RWPE1 (cell line): ENCODE data around the gene TMEM101.
"Not testable (repeated sequence)": the region's sequence is repeated elsewhere in the genome, so short reads cannot be mapped to it uniquely, and the experiment has no call there.

Experiments
- CTCF ChIA-PET: fragments of 350-600 bp; sonication (Branson Sonifier 250); formaldehyde crosslinking; extraction: SDS; loops from one replicate; lab custom pipeline; 2021; lab: Yijun Ruan, JAX
- POLR2A ChIA-PET: fragments of 400-600 bp; formaldehyde crosslinking; extraction: SDS; loops from one replicate; lab custom pipeline; 2020; ENCODE audit warnings: antibody characterized with exemption; ENCODE audit not compliant: low non-redundant PET; lab: Yijun Ruan, JAX
- DNase-seq: peaks from one replicate; pipeline ENCODE4 v3.0.0; 2012; ENCODE audit warnings: low spot score
- H3K27ac ChIP-seq: fragments of 450-650 bp; 2 replicates; pipeline ENCODE4 v1.5.1; 2017
- TF ChIP-seq, protein P1 (sequence below): fragments of 450-650 bp; conservative IDR thresholded peaks from 2 replicates; pipeline ENCODE4 v1.5.1; 2017; ENCODE audit warnings: low read depth, mild to moderate bottlenecking

The TMEM101 gene

DNA sequence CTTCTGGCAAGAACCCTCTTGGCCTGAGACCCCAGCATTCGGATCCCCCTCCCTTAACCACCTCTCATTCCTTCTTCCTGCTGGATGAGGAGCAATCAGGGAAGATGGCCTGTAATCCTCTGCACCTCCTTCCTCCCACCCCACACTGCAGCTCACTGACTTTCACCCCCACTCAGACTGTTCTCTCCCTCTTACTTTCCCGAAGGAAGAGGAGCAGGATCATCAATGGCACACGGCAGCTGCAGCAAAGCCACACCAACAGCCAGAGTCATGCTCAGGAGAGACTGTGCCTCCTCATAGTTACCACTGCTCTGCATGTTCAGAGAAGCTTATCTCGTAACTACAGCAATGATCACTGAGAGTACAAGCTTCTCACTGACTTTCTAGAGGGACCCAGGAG, 10.1 kb upstream of the TMEM101 start:
- TF ChIP-seq, protein P1, sequence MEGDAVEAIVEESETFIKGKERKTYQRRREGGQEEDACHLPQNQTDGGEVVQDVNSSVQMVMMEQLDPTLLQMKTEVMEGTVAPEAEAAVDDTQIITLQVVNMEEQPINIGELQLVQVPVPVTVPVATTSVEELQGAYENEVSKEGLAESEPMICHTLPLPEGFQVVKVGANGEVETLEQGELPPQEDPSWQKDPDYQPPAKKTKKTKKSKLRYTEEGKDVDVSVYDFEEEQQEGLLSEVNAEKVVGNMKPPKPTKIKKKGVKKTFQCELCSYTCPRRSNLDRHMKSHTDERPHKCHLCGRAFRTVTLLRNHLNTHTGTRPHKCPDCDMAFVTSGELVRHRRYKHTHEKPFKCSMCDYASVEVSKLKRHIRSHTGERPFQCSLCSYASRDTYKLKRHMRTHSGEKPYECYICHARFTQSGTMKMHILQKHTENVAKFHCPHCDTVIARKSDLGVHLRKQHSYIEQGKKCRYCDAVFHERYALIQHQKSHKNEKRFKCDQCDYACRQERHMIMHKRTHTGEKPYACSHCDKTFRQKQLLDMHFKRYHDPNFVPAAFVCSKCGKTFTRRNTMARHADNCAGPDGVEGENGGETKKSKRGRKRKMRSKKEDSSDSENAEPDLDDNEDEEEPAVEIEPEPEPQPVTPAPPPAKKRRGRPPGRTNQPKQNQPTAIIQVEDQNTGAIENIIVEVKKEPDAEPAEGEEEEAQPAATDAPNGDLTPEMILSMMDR: no peak
- POLR2A ChIA-PET: no interaction called here
- H3K27ac ChIP-seq: 0 out of 2 replicates have a peak overlapping the region, but pooled peaks have one; percentile 5
- CTCF ChIA-PET: interaction anchor here (0.6 to 1.1 kb wide), 2 partner anchors 17 to 386 kb away, joined by 3 to 5 read pairs; no protein-coding TSS in a partner anchor
- DNase-seq: no peak

DNA sequence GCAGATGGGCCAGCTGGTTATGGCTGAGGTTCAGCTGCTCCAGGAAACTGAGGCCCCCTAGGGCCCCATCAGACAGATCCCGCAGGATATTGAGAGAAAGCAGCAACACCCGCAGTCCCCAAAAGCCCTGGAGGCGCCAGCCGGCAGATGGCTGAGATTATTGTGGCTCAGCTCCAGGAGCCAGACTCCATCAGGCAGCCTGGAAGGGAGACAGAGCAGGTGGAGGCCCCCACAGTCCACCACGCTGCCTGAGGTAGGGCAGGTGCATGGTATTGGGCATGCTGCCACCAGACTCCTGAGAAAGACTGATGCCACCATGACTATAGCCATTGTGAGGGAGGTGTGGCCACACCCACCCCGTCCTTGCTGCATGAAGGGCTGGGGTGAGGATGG, 9.5 kb upstream of the TMEM101 start:
- ChIA-PET POLR2A (no interaction called here), CTCF (interaction anchor here (1.1 kb wide), 1 partner anchor 18 kb away, joined by 5 read pairs; no protein-coding TSS in a partner anchor)
- TF ChIP-seq, protein P1: no peak
- no peak overlapping the region; the same call in 1 of the 2 replicates for H3K27ac ChIP-seq
- DNase-seq: no peak

DNA sequence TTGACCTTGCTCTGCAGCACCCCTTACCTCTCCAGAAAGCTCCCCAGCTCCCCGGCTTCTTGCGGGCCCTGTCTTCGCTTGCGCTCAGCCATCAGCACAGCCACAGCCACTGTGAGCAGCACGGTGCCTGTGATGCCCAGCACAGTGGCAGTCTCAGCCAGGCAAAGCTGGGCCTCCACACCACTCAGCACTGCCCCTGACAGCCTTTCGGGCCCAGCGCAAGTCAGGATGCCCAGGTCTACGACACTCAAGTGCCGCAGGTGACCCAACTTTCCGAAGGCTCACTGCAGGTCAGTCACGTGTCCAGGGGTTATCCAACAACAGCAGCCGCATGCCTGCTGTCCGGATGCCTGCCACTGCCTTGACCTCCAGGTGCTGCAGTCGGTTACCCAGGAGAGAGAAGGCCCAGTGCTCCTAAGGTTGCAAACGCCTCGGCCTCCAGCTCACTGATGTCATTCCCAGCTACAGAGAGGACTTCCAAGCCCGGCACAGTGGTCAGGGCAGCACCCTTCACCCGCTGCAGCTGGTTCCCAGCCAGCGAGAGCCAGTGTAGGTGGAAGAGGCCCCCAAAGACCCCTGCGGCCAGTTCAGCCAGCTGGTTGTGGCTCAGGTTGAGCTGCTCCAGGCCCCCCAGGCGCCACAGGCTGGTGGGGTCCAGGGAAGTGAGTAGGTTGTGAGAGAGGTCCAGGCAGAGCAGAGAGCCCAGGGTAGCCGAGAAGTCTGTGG, 8.9 kb upstream of the TMEM101 start:
- TF ChIP-seq, protein P1: no peak
- POLR2A ChIA-PET: interaction anchor here (0.7 kb wide), 1 partner anchor 184 kb away, joined by 3 read pairs; no protein-coding TSS in a partner anchor
- CTCF ChIA-PET: interaction anchor here (1.1 kb wide), 1 partner anchor 18 kb away, joined by 5 read pairs; no protein-coding TSS in a partner anchor
- peak overlapping the region; percentile 23; the same call in 1 of the 2 replicates for H3K27ac ChIP-seq
- DNase-seq: no peak

DNA sequence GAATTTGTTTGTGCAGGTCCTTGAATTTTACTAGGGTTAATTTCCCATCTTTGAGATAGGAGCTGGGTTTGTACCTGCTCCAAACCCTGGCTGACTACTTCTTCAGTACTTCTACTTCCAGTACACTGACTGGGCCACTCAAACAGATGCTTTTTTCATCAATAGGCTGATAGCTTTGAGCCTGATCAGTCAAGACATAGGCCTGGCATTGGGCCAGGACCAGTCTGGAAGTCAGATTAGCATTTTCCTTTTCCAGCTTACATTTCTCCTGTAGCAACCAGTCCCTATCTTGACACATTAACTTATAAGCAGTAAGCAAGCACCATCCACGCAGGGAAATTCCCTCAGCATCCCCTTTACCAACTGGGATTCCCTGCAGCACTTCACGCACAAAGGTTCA, 7.5 kb upstream of the TMEM101 start:
- TF ChIP-seq, protein P1: no peak
- ChIA-PET CTCF (interaction anchor here (0.5 to 0.6 kb wide), 2 partner anchors 130 to 143 kb away, joined by 3 read pairs; no protein-coding TSS in a partner anchor), POLR2A (no interaction called here)
- no peak overlapping the region for H3K27ac ChIP-seq
- no peak for DNase-seq

DNA sequence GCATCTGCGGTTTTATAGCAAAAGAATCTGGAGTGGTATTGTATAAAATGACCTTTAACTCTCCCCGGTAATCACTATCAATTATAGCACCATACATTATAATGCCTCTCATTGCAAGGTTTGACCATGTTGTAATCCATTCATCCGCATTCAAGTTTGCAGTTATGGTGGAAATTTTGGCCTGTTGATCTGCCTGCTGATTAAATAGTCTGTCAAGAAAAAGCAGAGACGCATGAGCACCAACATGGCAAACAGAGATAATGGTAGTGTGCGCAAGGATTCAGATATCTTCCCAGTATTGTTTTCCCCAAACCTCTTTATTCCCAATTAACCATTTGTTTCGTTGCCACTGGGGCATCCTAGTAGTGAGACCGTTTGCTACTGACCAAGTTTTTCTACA, 6.5 kb upstream of the TMEM101 start:
- CTCF ChIA-PET, H3K27ac ChIP-seq, DNase-seq, POLR2A ChIA-PET: not testable (repeated sequence)

DNA sequence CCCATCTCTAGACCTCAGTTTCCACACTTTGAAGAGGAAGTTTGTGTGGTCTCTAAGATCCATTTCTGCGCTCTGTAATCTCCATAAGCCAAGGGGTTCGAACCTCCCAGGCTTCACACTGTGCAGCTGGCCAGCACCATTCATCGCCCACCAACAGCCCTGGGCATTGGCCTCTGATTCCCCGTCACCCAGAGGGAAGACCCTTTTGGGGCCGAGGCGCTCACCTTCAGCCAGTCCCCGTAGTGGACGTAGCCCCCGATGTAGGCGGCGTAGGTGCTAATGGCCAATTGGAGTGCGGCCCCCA, 678 bp downstream of the TMEM101 start:
- ChIA-PET POLR2A (no interaction called here), CTCF (interaction anchor here (1.7 kb wide), 1 partner anchor 70 kb away, joined by 4 read pairs; no protein-coding TSS in a partner anchor)
- peak; percentile 30 for DNase-seq
- peak overlapping the region; percentile 80 for H3K27ac ChIP-seq
- TF ChIP-seq, protein P1: no peak

DNA sequence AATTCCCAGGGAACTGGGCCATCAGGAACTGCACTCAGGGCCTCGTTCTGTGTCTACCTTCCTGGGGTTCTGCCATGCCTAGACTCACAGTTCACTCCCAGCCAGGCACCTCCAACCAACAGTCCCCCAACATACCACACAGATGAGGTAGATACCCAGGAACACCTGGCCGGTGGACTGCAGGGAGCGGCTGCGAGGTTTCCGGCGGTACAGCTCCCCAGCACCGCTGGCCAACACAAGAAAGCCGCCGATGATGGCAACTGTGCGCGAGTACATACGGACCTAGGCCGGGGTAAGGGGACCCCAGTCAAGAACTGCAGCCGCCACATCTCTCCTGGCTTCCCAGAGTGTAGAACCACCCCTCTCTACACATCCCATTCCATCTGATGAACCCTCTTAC, 1.9 kb downstream of the TMEM101 start:
- no peak for DNase-seq
- CTCF ChIA-PET: interaction anchor here (0.7 kb wide), 1 partner anchor 69 kb away, joined by 3 read pairs; no protein-coding TSS in a partner anchor
- TF ChIP-seq, protein P1: no peak
- POLR2A ChIA-PET: no interaction called here
- peak overlapping the region; percentile 53 for H3K27ac ChIP-seq
